ENCODE data around the gene SH3PXD2A. TPM values are rescaled to one million over a fixed set of nuclear protein-coding genes. Genes with fewer than 3 reads are reported as not detected.
A peak's percentile ranks its signal among the peaks of the same experiment; 100 is the strongest.

SH3PXD2A gene
- total and polyA plus RNA-seq, 2 donors (not counting 1 experiment from before 2014, with no cell fraction given), result 3.2 to 33.5 TPM

DNA sequence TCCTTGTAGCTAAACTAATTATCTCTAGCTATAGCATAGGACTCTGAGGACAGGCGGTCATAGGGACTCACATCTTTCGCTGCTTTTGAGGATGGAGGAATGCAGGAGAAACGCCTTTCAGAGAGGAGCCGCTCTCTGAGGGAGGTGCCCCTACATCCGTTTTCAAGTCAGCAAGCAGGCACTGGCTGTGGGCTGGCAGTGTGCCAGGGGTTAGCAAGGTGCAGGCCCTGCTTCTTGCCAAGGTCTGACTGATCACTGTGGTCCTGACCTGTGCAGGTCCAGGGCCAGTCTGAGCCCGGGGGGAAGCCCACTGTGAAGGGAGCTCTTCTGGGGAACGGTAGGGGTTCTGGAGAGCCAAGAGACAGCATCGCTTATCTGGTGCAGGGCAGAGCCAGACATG is 89.4 kb downstream of the SH3PXD2A start:
- peak overlapping the region; percentile 16 for H3K4me2 ChIP-seq (replicated peaks; ENCODE audit: low read depth, low read length, poor library complexity, severe bottlenecking)
- no peaks in the 10 kb centered on the region for H3K79me2 ChIP-seq (ENCODE audit: control insufficient read depth, insufficient read depth, low read length)
- ATAC-seq (ENCODE audit: low read depth) (no peak), DNase-seq (peak; percentile 44)
- Mint-ChIP-seq H3K4me1 (peaks cover 51% of the 10 kb centered on the region), H3K27me3 (no peaks in the 10 kb centered on the region), H3K27ac (no peak overlapping the region), H3K9me3 (ENCODE audit: insufficient read depth) (no peaks in the 10 kb centered on the region), H3K4me3 (no peak overlapping the region)
- H3K9me3 ChIP-seq (ENCODE audit: control extremely low read depth in 1 of 3, control insufficient read depth in 2 of 3, insufficient read depth in 1 of 3, low read length in 2 of 3), result peaks cover 0 to 14% (median 3%) of the 10 kb centered on the region in 3 donors
- H4K20me1 ChIP-seq (ENCODE audit: control insufficient read depth, insufficient read depth, low read length, poor library complexity, severe bottlenecking), result no peaks in the 10 kb centered on the region
- H3K4me3 ChIP-seq (ENCODE audit: control extremely low read depth in 1 of 5, extremely low read depth in 1 of 5, insufficient read depth in 1 of 5, low read depth in 2 of 5, low read length in 4 of 5), result no peak overlapping the region
- no peak overlapping the region for H3K9ac ChIP-seq (ENCODE audit: low read length)
- ChIA-PET CTCF (no interaction called here), POLR2A (no interaction called here)
- no peak overlapping the region for H3K27ac ChIP-seq (ENCODE audit: low read length in 2 of 2)
- H3K4me1 ChIP-seq (ENCODE audit: control insufficient read depth in 2 of 2, insufficient read depth in 2 of 2, low read length in 2 of 2), result peaks cover 48% of the 10 kb centered on the region in 2 donors
- no peak for TF ChIP-seq EZH2 (IDR thresholded peaks at IDR 0.05; ENCODE audit: borderline replicate concordance, insufficient read depth, low read depth, low read length, poor library complexity, severe bottlenecking)
- TF ChIP-seq, protein P1, sequence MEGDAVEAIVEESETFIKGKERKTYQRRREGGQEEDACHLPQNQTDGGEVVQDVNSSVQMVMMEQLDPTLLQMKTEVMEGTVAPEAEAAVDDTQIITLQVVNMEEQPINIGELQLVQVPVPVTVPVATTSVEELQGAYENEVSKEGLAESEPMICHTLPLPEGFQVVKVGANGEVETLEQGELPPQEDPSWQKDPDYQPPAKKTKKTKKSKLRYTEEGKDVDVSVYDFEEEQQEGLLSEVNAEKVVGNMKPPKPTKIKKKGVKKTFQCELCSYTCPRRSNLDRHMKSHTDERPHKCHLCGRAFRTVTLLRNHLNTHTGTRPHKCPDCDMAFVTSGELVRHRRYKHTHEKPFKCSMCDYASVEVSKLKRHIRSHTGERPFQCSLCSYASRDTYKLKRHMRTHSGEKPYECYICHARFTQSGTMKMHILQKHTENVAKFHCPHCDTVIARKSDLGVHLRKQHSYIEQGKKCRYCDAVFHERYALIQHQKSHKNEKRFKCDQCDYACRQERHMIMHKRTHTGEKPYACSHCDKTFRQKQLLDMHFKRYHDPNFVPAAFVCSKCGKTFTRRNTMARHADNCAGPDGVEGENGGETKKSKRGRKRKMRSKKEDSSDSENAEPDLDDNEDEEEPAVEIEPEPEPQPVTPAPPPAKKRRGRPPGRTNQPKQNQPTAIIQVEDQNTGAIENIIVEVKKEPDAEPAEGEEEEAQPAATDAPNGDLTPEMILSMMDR (IDR thresholded peaks at IDR 0.05), result no peak
- H3K36me3 ChIP-seq (replicated peaks in 1 of 2; ENCODE audit: control extremely low read depth in 1 of 2, control insufficient read depth in 1 of 2, extremely low read depth in 1 of 2, insufficient read depth in 2 of 2, low read length in 1 of 2), result no peaks in the 10 kb centered on the region
- intact Hi-C loops (cut with micrococcal nuclease), result no loop called here
- 57% methylated on average over 8 of the region's 8 CpGs for WGBS (ENCODE audit: insufficient coverage)
- H3K27me3 ChIP-seq (replicated peaks in 1 of 4; ENCODE audit: control extremely low read depth in 1 of 4, control insufficient read depth in 3 of 4, insufficient read depth in 4 of 4, low read length in 3 of 4), result no peaks in the 10 kb centered on the region
- peak overlapping the region; percentile 23 for H2AFZ ChIP-seq (ENCODE audit: insufficient read depth, low read depth, low read length, poor library complexity, severe bottlenecking)

DNA sequence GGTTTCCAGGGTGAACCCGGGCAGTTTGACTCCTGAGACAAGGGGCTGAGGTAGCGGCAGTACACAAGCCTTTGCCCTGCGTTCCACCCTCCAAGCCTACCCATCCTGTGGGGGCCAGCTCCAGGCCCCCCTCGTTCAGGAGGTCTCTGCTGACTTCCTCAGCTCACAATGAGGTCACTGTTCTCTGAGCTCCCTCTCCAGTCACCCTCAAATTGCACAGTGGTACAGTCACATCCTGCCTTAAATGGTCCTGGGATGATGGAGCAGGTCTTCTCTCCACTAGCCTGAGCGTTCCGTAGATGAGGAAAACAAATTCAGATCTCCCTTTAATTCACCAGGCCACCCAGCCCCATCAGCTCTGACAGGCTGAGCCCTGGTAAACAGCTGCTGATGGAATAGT is 90.2 kb downstream of the SH3PXD2A start:
- no peak overlapping the region for H2AFZ ChIP-seq (ENCODE audit: insufficient read depth, low read depth, low read length, poor library complexity, severe bottlenecking)
- intact Hi-C loops (cut with micrococcal nuclease), result no loop called here

More for the DNA sequence above, 90.2 kb downstream of the SH3PXD2A start:
- Mint-ChIP-seq H3K27me3 (no peaks in the 10 kb centered on the region), H3K4me3 (no peak overlapping the region), H3K4me1 (peaks cover 45% of the 10 kb centered on the region), H3K9me3 (ENCODE audit: insufficient read depth) (no peaks in the 10 kb centered on the region), H3K27ac (no peak overlapping the region)
- ATAC-seq (ENCODE audit: low read depth), result no peak
- H4K20me1 ChIP-seq (ENCODE audit: control insufficient read depth, insufficient read depth, low read length, poor library complexity, severe bottlenecking), result no peaks in the 10 kb centered on the region
- TF ChIP-seq EZH2 (IDR thresholded peaks at IDR 0.05; ENCODE audit: borderline replicate concordance, insufficient read depth, low read depth, low read length, poor library complexity, severe bottlenecking), result no peak
- TF ChIP-seq, protein P1 (IDR thresholded peaks at IDR 0.05), result no peak
- H3K9me3 ChIP-seq (ENCODE audit: control extremely low read depth in 1 of 3, control insufficient read depth in 2 of 3, insufficient read depth in 1 of 3, low read length in 2 of 3), result peaks cover 0 to 14% (median 3%) of the 10 kb centered on the region in 3 donors
- H3K27me3 ChIP-seq (replicated peaks in 1 of 4; ENCODE audit: control extremely low read depth in 1 of 4, control insufficient read depth in 3 of 4, insufficient read depth in 4 of 4, low read length in 3 of 4), result no peaks in the 10 kb centered on the region
- no peak overlapping the region for H3K9ac ChIP-seq (ENCODE audit: low read length)
- H3K4me3 ChIP-seq (ENCODE audit: control extremely low read depth in 1 of 5, extremely low read depth in 1 of 5, insufficient read depth in 1 of 5, low read depth in 2 of 5, low read length in 4 of 5), result no peak overlapping the region
- no peaks in the 10 kb centered on the region for H3K79me2 ChIP-seq (ENCODE audit: control insufficient read depth, insufficient read depth, low read length)
- no peak overlapping the region for H3K4me2 ChIP-seq (replicated peaks; ENCODE audit: low read depth, low read length, poor library complexity, severe bottlenecking)
- WGBS (ENCODE audit: insufficient coverage), result 71% methylated on average over 4 of the region's 6 CpGs
- no peaks in the 10 kb centered on the region for H3K36me3 ChIP-seq (replicated peaks in 1 of 2; ENCODE audit: control extremely low read depth in 1 of 2, control insufficient read depth in 1 of 2, extremely low read depth in 1 of 2, insufficient read depth in 2 of 2, low read length in 1 of 2)
- CTCF ChIA-PET, result no interaction called here
- no peak for DNase-seq
- POLR2A ChIA-PET, result no interaction called here
- peaks cover 40 to 41% of the 10 kb centered on the region in 2 donors for H3K4me1 ChIP-seq (ENCODE audit: control insufficient read depth in 2 of 2, insufficient read depth in 2 of 2, low read length in 2 of 2)
- H3K27ac ChIP-seq (ENCODE audit: low read length in 2 of 2), result no peak overlapping the region
